IgD-negative memory B cell (primary cell): ENCODE data around the gene VWC2L. TPM values are rescaled to one million over a fixed set of nuclear protein-coding genes. Genes with fewer than 3 reads are reported as not detected.
A peak's percentile ranks its signal among the peaks of the same experiment; 100 is the strongest.

Experiments used
- H3K27ac Mint-ChIP-seq, 3 donors: one replicate each; pipeline ENCODE4 v1.8.0; 2020 to 2022; ENCODE audit warnings: mild to moderate bottlenecking in 3 of 3, mixed read lengths in 3 of 3, moderate library complexity in 1 of 3
- H3K27me3 Mint-ChIP-seq: one replicate; pipeline ENCODE4 v1.8.0; 2021; ENCODE audit warnings: mixed read lengths
- H3K36me3 Mint-ChIP-seq: one replicate; pipeline ENCODE4 v1.8.0; 2020; ENCODE audit warnings: mild to moderate bottlenecking, mixed read lengths
- H3K4me1 Mint-ChIP-seq, 3 donors: one replicate each; pipeline ENCODE4 v1.8.0; 2020 to 2022; ENCODE audit warnings: mixed read lengths in 3 of 3, mild to moderate bottlenecking in 1 of 3
- H3K4me3 Mint-ChIP-seq, 4 donors: one replicate each; pipeline ENCODE4 v1.8.0; 2020 to 2022; ENCODE audit warnings: mild to moderate bottlenecking in 4 of 4, mixed read lengths in 4 of 4, moderate library complexity in 3 of 4
- H3K9me3 Mint-ChIP-seq, 3 donors: one replicate each; pipeline ENCODE4 v1.8.0; 2020 to 2021; ENCODE audit warnings: mixed read lengths in 3 of 3, mild to moderate bottlenecking in 1 of 3
- polyA plus RNA-seq: library from polyadenylated mRNA; unstranded; fragments of 300-500 nt; fragmentation: Illumina TruSeq; gene quantifications from one replicate; pipeline ENCODE4 v1.2.3, GENCODE V29; 2021

VWC2L gene
- polyA plus RNA-seq, 1 donor from 2014 or later, result not detected

DNA sequence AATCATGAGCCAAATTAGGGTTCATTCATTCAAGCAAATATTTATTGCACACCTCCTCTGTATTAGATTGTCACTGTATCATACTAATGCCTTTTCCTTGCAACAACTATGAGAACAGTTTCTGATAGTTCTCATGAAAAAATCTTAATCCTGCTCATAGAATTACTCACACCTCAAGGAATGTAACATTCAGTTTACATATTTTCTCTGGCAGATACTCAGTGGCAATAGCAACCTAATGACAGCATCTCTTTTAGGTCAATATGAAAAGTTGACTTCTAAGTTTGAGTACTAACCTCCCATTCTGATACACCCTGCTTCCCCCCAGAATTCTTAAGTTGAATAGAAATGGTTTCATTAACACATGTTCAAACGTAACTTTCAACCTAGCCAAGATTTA, 132.0 kb downstream of the VWC2L start:
- peaks cover 2% of the 10 kb centered on the region for H3K27me3 Mint-ChIP-seq
- H3K4me1 Mint-ChIP-seq, result peaks cover 0 to 1% (median 0%) of the 10 kb centered on the region in 3 donors
- H3K9me3 Mint-ChIP-seq, result no peaks in the 10 kb centered on the region

GRCh38 chr2:214543386-214543955, 132.6 kb downstream of the VWC2L start:
- no peak overlapping the region for H3K4me3 Mint-ChIP-seq
- H3K27me3 Mint-ChIP-seq, result peaks cover 2% of the 10 kb centered on the region
- H3K27ac Mint-ChIP-seq, result no peak overlapping the region
- H3K4me1 Mint-ChIP-seq, result peaks cover 0 to 1% (median 0%) of the 10 kb centered on the region in 3 donors
- H3K9me3 Mint-ChIP-seq, result no peaks in the 10 kb centered on the region
- H3K36me3 Mint-ChIP-seq, result no peaks in the 10 kb centered on the region

More for the DNA sequence above, 132.0 kb downstream of the VWC2L start:
- Mint-ChIP-seq H3K4me3 (no peak overlapping the region), H3K36me3 (no peaks in the 10 kb centered on the region), H3K27ac (no peak overlapping the region)

- no peak overlapping the region for H3K27ac Mint-ChIP-seq
- H3K27me3 Mint-ChIP-seq, result peaks cover 2% of the 10 kb centered on the region
- no peaks in the 10 kb centered on the region for H3K36me3 Mint-ChIP-seq
- peaks cover 0 to 1% (median 0%) of the 10 kb centered on the region in 3 donors for H3K4me1 Mint-ChIP-seq
- no peaks in the 10 kb centered on the region for H3K9me3 Mint-ChIP-seq
- H3K4me3 Mint-ChIP-seq, result no peak overlapping the region
Measured at GRCh38 chr2:214545898-214546542, 135.2 kb downstream of the VWC2L start.

DNA sequence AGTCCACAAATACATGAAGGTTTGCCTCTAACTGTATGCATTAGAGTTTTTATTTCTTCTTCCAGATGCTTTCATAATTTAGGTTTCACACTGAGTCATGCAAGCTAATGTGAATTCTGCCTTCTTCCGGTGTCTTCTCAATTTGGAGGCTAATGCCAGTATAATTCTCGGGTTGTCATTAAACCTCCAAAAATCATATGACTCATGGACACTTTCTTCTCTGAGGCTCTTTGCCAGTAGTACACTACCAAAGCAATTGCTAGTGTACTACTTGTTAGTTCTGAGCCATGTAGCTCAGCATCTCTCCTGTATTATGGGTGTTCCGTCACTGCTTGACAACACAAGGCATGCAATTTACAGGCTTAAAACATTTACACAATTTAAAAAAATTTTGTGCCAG, 137.1 kb downstream of the VWC2L start:
- Mint-ChIP-seq H3K27me3 (peaks cover under 1% of the 10 kb centered on the region), H3K27ac (no peak overlapping the region), H3K9me3 (no peaks in the 10 kb centered on the region), H3K4me1 (peaks cover 0 to 1% (median 0%) of the 10 kb centered on the region in 3 donors), H3K4me3 (no peak overlapping the region), H3K36me3 (no peaks in the 10 kb centered on the region)

DNA sequence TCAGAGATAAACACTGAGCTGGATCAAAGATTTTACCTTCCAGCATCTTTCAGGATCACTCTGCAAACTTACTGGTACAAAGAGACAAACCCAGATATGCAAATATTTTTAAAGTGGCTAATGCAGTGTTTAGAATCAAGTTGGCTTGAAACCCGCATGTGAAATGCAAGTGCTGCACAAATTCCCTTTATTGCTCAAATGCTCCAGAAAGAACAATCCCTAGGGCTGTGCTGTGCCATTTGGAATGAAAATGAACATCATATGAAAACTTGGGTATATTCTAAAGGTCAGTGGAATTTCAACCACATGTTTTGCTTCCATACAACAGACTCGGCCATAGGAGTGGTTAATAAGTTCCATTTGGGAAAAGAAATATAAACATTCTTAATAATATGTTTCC, 139.1 kb downstream of the VWC2L start:
- Mint-ChIP-seq H3K4me3 (no peak overlapping the region), H3K4me1 (no peaks in the 10 kb centered on the region), H3K27me3 (no peaks in the 10 kb centered on the region), H3K27ac (no peak overlapping the region), H3K36me3 (no peaks in the 10 kb centered on the region), H3K9me3 (no peaks in the 10 kb centered on the region)

DNA sequence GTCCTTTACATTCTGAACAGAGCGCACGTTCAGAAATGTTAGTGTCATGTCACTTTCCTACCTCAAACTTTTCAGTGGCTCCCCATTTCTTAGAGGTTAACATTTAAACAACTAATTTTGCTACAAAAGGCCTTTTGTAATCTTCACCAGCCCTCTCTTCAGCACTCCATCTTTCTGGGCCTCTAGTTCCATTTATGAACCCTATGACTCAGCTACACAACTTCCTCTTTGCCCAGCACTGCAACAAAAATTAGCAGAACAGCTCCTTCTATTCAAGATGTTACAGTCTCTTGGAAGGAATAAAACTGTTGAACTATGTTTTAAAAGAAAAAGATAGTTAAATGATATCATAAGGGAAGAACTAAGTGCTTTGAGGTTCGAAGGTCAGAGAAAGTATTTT, 139.9 kb downstream of the VWC2L start:
- no peak overlapping the region for H3K27ac Mint-ChIP-seq
- no peaks in the 10 kb centered on the region for H3K9me3 Mint-ChIP-seq
- no peaks in the 10 kb centered on the region for H3K4me1 Mint-ChIP-seq
- no peak overlapping the region for H3K4me3 Mint-ChIP-seq
- H3K27me3 Mint-ChIP-seq, result no peaks in the 10 kb centered on the region
- no peaks in the 10 kb centered on the region for H3K36me3 Mint-ChIP-seq

DNA sequence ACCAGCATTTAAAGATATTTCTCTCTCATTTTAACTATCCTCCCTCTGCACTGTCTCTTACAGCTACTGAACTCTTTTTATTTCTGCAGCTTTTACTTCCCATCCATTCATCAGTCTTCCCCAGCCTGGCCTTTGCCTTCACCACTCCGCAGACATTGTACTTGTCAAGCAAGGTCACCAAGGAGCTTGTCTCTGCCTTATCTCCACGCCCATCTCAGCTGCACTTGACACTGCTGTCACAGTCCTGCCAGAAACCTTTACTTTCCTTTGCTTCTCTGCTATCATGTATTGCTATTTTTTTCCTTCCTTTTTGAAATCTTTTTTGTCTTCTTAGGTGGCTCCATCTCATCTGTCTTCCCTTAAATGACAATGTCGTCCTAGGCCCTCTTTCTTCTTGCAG, 147.0 kb downstream of the VWC2L start:
- Mint-ChIP-seq H3K9me3 (peaks cover 0 to 4% (median 0%) of the 10 kb centered on the region in 3 donors), H3K27ac (no peak overlapping the region), H3K27me3 (no peaks in the 10 kb centered on the region), H3K4me3 (peak overlapping the region in 1 of 4 donors; percentile 25), H3K4me1 (no peaks in the 10 kb centered on the region), H3K36me3 (no peaks in the 10 kb centered on the region)

DNA sequence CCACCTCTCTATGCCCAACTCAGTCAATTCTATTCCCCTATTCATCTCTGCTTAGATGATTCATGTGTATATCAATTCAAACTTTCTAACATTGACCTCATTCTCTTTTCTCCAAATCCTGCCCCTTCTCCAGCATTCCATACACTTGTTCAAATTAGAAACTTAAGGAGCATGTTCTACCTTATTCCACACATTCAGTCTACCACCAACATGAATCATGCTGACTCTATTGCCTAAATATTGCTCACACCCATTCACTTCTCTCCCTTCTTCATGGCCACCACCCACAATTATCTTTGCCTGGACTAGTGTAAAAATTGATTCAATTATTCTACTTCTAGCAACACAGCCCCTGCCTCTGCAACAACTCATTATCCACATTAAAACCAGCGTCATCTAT, 147.5 kb downstream of the VWC2L start:
- H3K4me3 Mint-ChIP-seq, result no peak overlapping the region
- H3K9me3 Mint-ChIP-seq, result peaks cover 0 to 4% (median 0%) of the 10 kb centered on the region in 3 donors
- no peak overlapping the region for H3K27ac Mint-ChIP-seq
- H3K36me3 Mint-ChIP-seq, result no peaks in the 10 kb centered on the region
- H3K27me3 Mint-ChIP-seq, result no peaks in the 10 kb centered on the region
- H3K4me1 Mint-ChIP-seq, result no peaks in the 10 kb centered on the region

GRCh38 chr2:214560176-214560575, 149.3 kb downstream of the VWC2L start:
- Mint-ChIP-seq H3K4me3 (no peak overlapping the region), H3K36me3 (no peaks in the 10 kb centered on the region), H3K9me3 (peaks cover 0 to 6% (median 2%) of the 10 kb centered on the region in 3 donors), H3K27ac (no peak overlapping the region), H3K4me1 (no peaks in the 10 kb centered on the region), H3K27me3 (no peaks in the 10 kb centered on the region)

DNA sequence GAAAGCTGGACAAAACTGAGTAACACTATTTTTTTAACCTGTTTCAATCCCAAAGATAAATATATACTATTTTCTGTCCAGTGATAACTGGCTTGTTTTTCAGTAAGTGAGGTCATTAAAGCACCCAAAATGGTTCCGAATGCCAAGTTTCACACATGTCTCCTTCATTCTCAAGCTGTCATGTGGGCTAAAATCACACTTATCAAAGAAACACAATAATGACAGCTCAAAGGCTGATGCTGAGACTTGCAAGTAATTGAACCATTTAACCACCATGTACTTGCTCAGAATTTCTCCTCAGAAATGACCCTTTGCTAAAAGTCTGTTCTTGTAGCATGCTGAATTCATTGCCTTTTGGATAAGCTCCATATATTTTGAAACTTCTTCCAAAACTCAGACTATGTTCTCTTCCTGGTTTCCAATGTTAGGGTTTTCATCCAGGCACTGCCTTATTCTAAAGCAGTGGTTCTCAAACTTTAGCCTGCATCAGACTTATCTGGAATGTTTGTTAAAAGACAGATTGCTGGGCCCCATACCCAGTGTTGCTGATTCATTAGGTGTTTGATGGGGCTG, 149.8 kb downstream of the VWC2L start:
- Mint-ChIP-seq H3K9me3 (peaks cover 0 to 6% (median 2%) of the 10 kb centered on the region in 3 donors), H3K4me3 (no peak overlapping the region), H3K27me3 (no peaks in the 10 kb centered on the region), H3K4me1 (no peaks in the 10 kb centered on the region), H3K36me3 (no peaks in the 10 kb centered on the region), H3K27ac (no peak overlapping the region)

GRCh38 chr2:214565246-214565645, 154.4 kb downstream of the VWC2L start:
- Mint-ChIP-seq H3K27ac (no peak overlapping the region), H3K36me3 (no peaks in the 10 kb centered on the region), H3K4me1 (no peaks in the 10 kb centered on the region), H3K27me3 (peaks cover 2% of the 10 kb centered on the region), H3K4me3 (no peak overlapping the region), H3K9me3 (peaks cover 2 to 6% (median 5%) of the 10 kb centered on the region in 3 donors)

DNA sequence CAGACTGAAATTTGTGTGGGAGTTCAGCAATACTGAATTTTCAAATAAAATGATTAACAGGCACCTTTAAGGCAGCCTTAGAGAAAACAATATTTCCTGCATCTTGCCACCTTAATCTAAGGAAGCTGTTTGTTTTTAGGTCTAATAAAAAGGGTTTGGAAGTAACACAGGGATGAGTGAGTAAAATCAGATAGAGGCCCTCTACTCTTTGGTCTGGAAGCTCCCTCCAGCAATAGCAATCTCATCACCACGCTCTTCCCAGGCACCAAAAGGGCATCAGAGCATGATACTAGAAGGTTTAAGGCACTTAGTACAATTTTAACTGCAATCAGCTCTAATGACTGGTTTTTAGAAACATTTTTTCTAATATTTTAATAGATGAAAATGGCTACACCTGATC, 155.6 kb downstream of the VWC2L start:
- Mint-ChIP-seq H3K36me3 (no peaks in the 10 kb centered on the region), H3K9me3 (peaks cover 2 to 6% (median 5%) of the 10 kb centered on the region in 3 donors), H3K4me1 (no peaks in the 10 kb centered on the region), H3K27me3 (peaks cover 2% of the 10 kb centered on the region), H3K4me3 (no peak overlapping the region), H3K27ac (no peak overlapping the region)

DNA sequence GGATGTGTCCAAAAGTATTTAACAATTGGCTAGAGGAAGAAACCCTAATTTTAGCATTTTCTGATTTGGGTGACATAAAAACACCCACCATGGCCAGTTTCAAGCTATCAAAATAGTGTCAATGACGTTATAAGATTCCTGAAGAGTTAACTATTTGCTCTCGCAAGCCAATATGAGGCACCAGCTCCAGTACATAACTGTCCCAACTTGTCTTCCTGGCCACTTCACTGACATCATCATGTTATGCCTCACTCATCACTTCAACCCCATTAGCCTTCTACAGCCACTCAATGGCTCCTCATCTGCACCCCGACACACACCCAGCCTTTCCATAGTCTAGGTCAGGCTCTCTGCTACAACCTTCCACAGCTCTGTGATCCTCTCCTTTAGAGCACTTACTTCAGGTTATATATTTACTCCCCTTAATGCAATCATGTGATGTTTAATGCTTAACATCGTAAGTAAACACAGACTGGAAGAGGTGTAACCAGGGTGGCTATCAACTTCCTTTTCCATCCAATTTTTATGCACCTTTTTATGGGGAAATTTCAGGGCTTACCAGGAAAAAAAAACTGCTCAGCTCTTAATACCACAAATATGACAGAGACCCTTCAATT, 158.7 kb downstream of the VWC2L start:
- Mint-ChIP-seq H3K4me1 (no peaks in the 10 kb centered on the region), H3K4me3 (no peak overlapping the region), H3K9me3 (peaks cover 2 to 5% (median 2%) of the 10 kb centered on the region in 3 donors), H3K27ac (no peak overlapping the region), H3K27me3 (peaks cover 2% of the 10 kb centered on the region), H3K36me3 (no peaks in the 10 kb centered on the region)

GRCh38 chr2:214574084-214574781, 163.4 kb downstream of the VWC2L start:
- Mint-ChIP-seq H3K9me3 (no peaks in the 10 kb centered on the region), H3K27me3 (peaks cover 2% of the 10 kb centered on the region), H3K36me3 (no peaks in the 10 kb centered on the region), H3K27ac (no peak overlapping the region), H3K4me3 (no peak overlapping the region), H3K4me1 (peaks cover 0 to 4% (median 0%) of the 10 kb centered on the region in 3 donors)

DNA sequence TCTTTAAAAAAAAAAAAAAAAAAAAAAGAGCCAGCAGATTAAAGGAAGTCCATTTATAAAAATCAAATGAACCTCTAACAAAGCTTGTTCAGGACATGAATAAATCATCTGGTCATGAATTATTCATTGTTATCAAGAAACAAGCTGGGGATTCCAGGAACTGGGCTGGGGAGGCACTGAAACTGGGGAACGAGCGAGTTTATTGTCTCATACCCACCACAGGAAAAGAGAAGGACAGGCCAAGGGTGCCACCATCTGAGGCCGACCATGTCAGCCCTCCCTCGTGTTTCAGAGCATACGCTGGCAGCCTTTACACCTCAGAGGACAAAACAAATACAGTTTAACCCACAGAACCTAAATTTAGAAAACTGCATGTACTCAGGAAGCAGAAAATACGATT, 164.2 kb downstream of the VWC2L start:
- no peaks in the 10 kb centered on the region for H3K36me3 Mint-ChIP-seq
- peaks cover 0 to 4% (median 0%) of the 10 kb centered on the region in 3 donors for H3K4me1 Mint-ChIP-seq
- H3K9me3 Mint-ChIP-seq, result no peaks in the 10 kb centered on the region
- no peak overlapping the region for H3K4me3 Mint-ChIP-seq
- no peak overlapping the region for H3K27ac Mint-ChIP-seq
- H3K27me3 Mint-ChIP-seq, result peaks cover 2% of the 10 kb centered on the region
